ENCODE measurements around the gene TGFBR3.
"Not testable (repeated sequence)": the region's sequence is repeated elsewhere in the genome, so short reads cannot be mapped to it uniquely, and the experiment has no call there.

- TF ChIP-seq CTCF (IDR thresholded peaks at IDR 0.05; ENCODE audit: insufficient read depth, low read depth, low read length); EZH2 (IDR thresholded peaks at IDR 0.05; ENCODE audit: insufficient read depth, low read length): not testable (repeated sequence)
Observed at GRCh38 chr1:91840276-91840675, 45.7 kb downstream of the TGFBR3 start.

All from astrocyte (in vitro differentiated cells and primary cell).